Activated CD8-positive, alpha-beta memory T cell treated with anti-CD3 and anti-CD28 coated beads, Interleukin-2, amount 50 U/mL, for 24 hours (primary cell): ENCODE measurements around the gene LRRIQ4.

Experiments used
- DNase-seq: peaks from one replicate; pipeline ENCODE4 v3.0.0-alpha.2; 2020; ENCODE audit errors: extremely low read depth

Gene LRRIQ4

DNA sequence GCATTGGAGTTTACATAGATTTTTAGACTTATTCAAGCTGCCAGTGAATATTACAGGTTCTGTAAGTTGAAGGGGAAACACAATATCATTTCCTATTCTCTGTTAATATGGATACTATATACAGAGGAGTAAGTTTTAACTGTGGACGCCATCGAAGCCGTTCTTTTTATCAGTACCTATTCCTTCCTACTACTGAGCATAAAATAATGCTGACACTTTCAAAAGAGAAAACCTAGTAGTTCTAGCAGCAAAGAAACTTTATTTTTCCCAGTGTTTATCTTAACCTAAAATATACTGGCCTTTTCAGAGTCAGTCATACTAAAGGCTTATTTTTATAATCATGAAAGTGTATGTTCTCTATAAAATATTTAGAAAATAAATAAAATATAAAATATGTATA is 42.8 kb downstream of the LRRIQ4 start:
- no peak for DNase-seq

DNA sequence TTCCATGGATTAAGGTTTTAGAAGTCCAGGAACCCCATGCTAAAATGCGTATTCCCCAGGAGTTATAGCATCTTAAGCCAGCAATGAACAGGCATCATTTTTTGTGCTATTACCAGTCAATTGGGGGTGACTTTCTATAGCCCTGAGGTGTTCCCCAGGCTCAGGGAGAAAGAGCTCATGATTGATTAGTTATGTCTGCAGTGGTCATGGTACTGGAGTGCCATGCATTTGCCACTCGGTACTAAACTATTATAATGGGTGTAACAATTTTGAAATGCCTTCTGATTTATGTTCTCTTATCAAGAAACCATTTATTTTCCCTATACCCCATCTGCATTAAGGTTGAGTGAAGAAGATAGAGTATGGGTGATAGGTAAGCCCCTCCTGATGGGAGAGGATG is 45.1 kb downstream of the LRRIQ4 start:
- DNase-seq: no peak

- no peak for DNase-seq
Measured at GRCh38 chr3:169861871-169862270, 49.2 kb downstream of the LRRIQ4 start.

GRCh38 chr3:169863458-169863899 is 50.8 kb downstream of the LRRIQ4 start:
- peak; percentile 12 for DNase-seq

- no peak for DNase-seq
Measured at GRCh38 chr3:169864270-169864669, 51.6 kb downstream of the LRRIQ4 start.

GRCh38 chr3:169865176-169865767 is 52.6 kb downstream of the LRRIQ4 start:
- no peak for DNase-seq

DNA sequence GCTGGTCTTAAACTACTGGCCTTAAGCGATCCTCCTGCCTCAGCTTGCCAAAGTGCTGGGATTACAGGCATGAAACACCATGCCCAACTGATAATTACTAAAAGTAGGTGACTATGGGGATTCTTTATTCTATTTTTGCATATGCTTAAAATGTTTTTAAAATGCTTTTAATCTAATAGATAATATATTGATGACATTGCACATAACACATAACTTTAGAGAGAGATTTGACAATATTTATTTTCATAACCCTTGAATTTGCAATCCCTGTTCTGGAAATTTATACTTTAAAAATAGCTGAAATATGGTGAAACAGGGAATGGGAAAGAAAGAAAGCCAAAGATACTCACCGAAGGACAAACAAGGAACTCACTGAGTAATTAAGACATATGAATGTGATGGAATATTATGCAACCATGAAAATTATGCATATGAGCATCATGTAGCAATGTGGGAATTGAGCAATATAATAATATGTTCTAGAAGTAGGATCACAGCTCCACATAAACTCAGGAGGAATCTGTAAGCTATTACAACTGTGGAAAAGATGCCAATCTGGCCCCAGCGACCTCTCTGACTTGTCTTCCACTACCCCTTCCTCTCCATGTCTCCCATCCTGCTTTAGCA is 55.0 kb downstream of the LRRIQ4 start:
- DNase-seq: no peak

DNA sequence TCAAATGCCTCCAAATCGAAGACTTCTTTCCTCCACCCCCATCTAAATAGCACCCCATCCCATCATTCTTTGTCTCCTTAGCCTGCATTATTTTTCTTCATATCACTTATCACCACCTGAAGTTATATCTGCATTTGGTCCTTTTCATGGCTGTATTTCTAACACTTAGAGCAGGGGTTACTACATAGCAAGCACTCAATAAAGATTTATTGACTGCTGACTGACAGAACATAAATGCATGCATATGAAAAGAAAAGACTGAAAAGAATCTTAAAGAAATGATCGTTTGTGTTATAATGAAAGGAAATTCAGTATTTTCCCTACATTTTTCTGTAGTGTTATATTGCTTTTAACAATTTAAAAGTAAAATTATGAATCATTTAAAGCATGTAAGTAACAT is 55.7 kb downstream of the LRRIQ4 start:
- no peak for DNase-seq

- no peak for DNase-seq
Measured at GRCh38 chr3:169869484-169870220, 57.0 kb downstream of the LRRIQ4 start, which contains the start of gene LRRC31. Gene LRRC31 (minus strand): TSS chr3:169869935. CDS start chr3:169869807, 128 bp downstream.

DNA sequence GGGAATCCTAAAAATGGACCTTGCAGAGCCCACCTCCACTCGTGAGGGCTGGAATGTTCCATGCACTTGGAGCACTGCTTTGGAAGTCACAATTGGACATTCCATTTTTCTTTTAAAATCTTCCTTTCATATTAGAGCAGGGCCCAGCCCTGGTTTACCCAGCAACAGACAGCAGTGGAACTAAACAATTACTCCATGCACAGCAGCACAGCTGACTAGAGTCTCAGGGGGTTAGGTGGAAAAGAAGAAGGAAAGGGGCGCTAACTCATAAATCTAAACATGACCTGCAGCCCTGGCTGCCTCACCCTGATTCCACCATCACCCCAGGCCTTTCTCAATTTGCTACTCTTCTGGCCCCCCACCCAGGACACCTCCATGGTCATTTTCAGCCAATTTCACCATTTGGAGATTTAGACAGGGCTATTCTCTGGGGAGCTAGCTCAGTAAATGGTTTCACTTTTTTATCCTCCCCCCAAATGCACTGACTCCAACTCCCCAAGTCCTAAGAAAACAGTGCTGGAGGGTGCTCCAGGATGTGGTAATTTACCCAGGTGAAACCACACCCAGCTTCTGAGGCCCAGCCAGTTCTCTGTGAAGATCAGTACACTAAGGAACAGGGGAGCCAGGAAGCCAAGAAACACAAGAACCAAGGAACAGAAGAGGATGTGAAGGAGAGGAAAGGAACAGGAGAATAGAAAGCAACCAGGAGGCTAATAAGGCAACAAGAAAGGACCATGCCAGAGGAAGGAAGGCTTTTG is 58.6 kb downstream of the LRRIQ4 start:
- DNase-seq: no peak

DNA sequence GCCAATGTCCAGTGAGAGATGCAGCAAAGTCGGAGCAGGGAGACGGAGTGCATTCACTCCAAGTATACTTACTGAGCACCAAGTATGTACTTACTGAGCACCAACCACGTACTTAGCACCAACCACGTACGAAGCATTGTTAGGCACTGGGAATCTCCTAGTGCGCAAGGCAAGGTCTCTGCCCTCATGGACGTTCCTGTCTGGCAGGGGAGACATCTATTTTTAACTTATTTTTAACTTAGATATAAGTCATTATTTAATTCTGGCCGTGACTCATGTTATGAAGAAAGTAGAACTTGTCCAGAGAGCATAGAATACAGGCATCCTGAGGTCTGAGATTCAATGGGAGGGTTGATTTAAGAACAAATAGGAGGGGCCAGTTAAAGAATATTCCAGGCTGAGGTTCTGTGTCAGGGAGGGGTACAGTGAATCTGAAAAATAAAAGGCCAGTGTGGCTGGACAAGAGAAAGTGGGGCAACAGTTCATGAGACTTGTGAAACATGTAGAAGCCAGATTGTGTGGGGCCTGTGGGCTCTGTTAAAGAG is 66.4 kb downstream of the LRRIQ4 start:
- no peak for DNase-seq

- DNase-seq: no peak
Measured at GRCh38 chr3:169879845-169880575, 67.3 kb downstream of the LRRIQ4 start.

- DNase-seq: no peak
Measured at GRCh38 chr3:169880576-169881250, 68.0 kb downstream of the LRRIQ4 start.

GRCh38 chr3:169886671-169887070 is 74.0 kb downstream of the LRRIQ4 start:
- DNase-seq: no peak
